Breast epithelium (tissue), 4 donors: ENCODE data around the gene ARL6IP4. TPM values are rescaled to one million over a fixed set of nuclear protein-coding genes. Genes with fewer than 3 reads are reported as not detected.

Source experiments
- DNase-seq, 2 donors: peaks; one replicate each; pipeline ENCODE4 v3.0.0-alpha.2; 2019; ENCODE audit warnings: low spot score in 2 of 2
- H3K27ac ChIP-seq, 2 donors: fragments of 200-600 bp; sonication (generic) in 1 of 2; one replicate each; pipeline ENCODE4 v1.5.1; 2016 to 2019; ENCODE audit warnings: mild to moderate bottlenecking in 1 of 2
- H3K27me3 ChIP-seq, 2 donors: fragments of 200-600 bp; sonication (generic) in 1 of 2; one replicate each; pipeline versions ENCODE4 v1.5.1 to v1.6.0; 2017 to 2019; ENCODE audit warnings: control low read depth in 1 of 2, mild to moderate bottlenecking in 1 of 2
- H3K36me3 ChIP-seq: fragments of 200-600 bp; one replicate; pipeline ENCODE4 v1.5.1; 2019
- H3K4me1 ChIP-seq, 2 donors: fragments of 200-600 bp; sonication (generic); one replicate each; pipeline ENCODE4 v1.5.1; 2016 to 2019; ENCODE audit warnings: control low read depth in 1 of 2
- H3K4me3 ChIP-seq, 3 donors: fragments of 200-600 bp; sonication (generic); 1 replicate in 2 of 3; 2 replicates in 1 of 3; pipeline ENCODE4 v1.5.1; 2016 to 2019; ENCODE audit warnings: mild to moderate bottlenecking in 3 of 3, moderate library complexity in 2 of 3
- H3K9me3 ChIP-seq, 2 donors: fragments of 200-600 bp; sonication (generic) in 1 of 2; one replicate each; pipeline ENCODE4 v1.5.1; 2016 to 2019; ENCODE audit warnings: control low read depth in 1 of 2
- POLR2A ChIP-seq: fragments of 450-650 bp; IDR thresholded peaks from one replicate; pipeline ENCODE4 v1.6.1; 2016; ENCODE audit warnings: antibody characterized with exemption, mild to moderate bottlenecking, moderate library complexity
- POLR2AphosphoS5 ChIP-seq, 3 donors: sonication (generic); formaldehyde crosslinking; IDR thresholded peaks; one replicate each; pipeline ENCODE4 v1.6.1; 2017; ENCODE audit warnings: antibody characterized with exemption in 3 of 3
- intact Hi-C: fragments of 100-400 bp; cut with DNase I; formaldehyde crosslinking; loops from one replicate; pipeline ENCODE4 v1.15.1; 2023; ENCODE audit warnings: low total_unique reads
- total RNA-seq, 3 donors: library from RNA; depleted of rRNA; stranded (reverse); fragments of >200 nt; gene quantifications; one replicate each; pipeline ENCODE4 v1.1.0, GENCODE V29; 2016
- TF ChIP-seq, protein P1 (sequence below), 3 donors: fragments of 450-650 bp; IDR thresholded peaks; one replicate each; pipeline ENCODE4 v1.5.1; 2016 to 2017; ENCODE audit warnings: antibody characterized with exemption in 3 of 3, mild to moderate bottlenecking in 3 of 3, moderate library complexity in 3 of 3

The ARL6IP4 gene
- total RNA-seq, 3 donors from 2014 or later = 196 to 279 (median 234) TPM

DNA sequence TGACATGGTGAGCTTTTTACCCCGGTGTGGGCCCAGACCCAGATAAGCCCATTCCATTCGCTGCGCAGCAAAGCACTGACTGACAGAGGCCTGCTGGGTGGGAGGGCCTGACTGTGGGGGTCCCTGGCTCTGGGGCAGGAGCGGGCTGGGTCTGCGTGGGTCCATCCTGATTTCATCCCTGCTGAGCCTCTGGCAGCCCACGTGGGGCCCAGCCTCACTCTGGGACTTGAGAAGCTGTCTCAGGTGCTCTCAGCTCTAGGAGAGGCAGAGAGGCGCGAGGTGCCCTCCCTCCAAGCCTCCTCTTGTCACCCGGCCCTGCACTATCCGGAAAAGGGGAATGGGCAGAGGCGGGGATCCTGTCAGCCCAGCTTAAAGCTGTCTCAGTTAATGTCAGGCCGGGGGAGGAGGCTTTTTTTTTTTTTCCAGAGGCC, 15.1 kb upstream of the ARL6IP4 start:
- peak overlapping the region; percentile 46 to 75 (median 64) for H3K4me3 ChIP-seq
- intact Hi-C loops = loop anchor here (10.0 kb wide), 1 partner anchor 79 kb away; no protein-coding TSS in a partner anchor

GRCh38 chr12:122965851-122966742, 14.4 kb upstream of the ARL6IP4 start, which contains the start of gene ABCB9:
ABCB9 (minus strand) TSS chr12:122966463; CDS start chr12:122960235, 6,228 bp downstream.
- intact Hi-C loops = loop anchor here (10.0 kb wide), 1 partner anchor 79 kb away; no protein-coding TSS in a partner anchor
- Histone ChIP-seq H3K4me1 (peaks cover 5 to 21% of the 10 kb centered on the region in 2 donors), H3K4me3 (peak within 1 kb of the TSS; percentile 46 to 75 (median 64)), H3K9me3 (no peaks in the 10 kb centered on the region), H3K27me3 (no peaks in the 10 kb centered on the region), H3K27ac (peak within 1 kb of the TSS; percentile 69 to 74), H3K36me3 (no peaks in the 10 kb centered on the region)
- peak; percentile 92 to 96 for DNase-seq
- TF ChIP-seq, protein P1, sequence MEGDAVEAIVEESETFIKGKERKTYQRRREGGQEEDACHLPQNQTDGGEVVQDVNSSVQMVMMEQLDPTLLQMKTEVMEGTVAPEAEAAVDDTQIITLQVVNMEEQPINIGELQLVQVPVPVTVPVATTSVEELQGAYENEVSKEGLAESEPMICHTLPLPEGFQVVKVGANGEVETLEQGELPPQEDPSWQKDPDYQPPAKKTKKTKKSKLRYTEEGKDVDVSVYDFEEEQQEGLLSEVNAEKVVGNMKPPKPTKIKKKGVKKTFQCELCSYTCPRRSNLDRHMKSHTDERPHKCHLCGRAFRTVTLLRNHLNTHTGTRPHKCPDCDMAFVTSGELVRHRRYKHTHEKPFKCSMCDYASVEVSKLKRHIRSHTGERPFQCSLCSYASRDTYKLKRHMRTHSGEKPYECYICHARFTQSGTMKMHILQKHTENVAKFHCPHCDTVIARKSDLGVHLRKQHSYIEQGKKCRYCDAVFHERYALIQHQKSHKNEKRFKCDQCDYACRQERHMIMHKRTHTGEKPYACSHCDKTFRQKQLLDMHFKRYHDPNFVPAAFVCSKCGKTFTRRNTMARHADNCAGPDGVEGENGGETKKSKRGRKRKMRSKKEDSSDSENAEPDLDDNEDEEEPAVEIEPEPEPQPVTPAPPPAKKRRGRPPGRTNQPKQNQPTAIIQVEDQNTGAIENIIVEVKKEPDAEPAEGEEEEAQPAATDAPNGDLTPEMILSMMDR (IDR thresholded peaks at IDR 0.05) = no peak
- TF ChIP-seq POLR2AphosphoS5 (IDR thresholded peaks at IDR 0.05) (no peak), POLR2A (no peak)

More for the DNA sequence above, 15.1 kb upstream of the ARL6IP4 start:
- TF ChIP-seq, protein P1 (IDR thresholded peaks at IDR 0.05) = no peak
- TF ChIP-seq POLR2A (no peak), POLR2AphosphoS5 (IDR thresholded peaks at IDR 0.05) (no peak)
- H3K4me1 ChIP-seq = peaks cover 5 to 21% of the 10 kb centered on the region in 2 donors
- no peaks in the 10 kb centered on the region for H3K36me3 ChIP-seq
- H3K9me3 ChIP-seq = no peaks in the 10 kb centered on the region
- DNase-seq = no peak
- no peaks in the 10 kb centered on the region for H3K27me3 ChIP-seq
- peak overlapping the region in 1 of 2 donors; percentile 69 for H3K27ac ChIP-seq

GRCh38 chr12:122966743-122967550, 13.5 kb upstream of the ARL6IP4 start:
- TF ChIP-seq, protein P1 (IDR thresholded peaks at IDR 0.05) = no peak
- no peak for TF ChIP-seq POLR2AphosphoS5 (IDR thresholded peaks at IDR 0.05)
- no peak for TF ChIP-seq POLR2A
- Histone ChIP-seq H3K4me1 (peaks cover 5 to 21% of the 10 kb centered on the region in 2 donors), H3K27me3 (no peaks in the 10 kb centered on the region), H3K9me3 (no peaks in the 10 kb centered on the region), H3K4me3 (peak overlapping the region in 2 of 3 donors; percentile 64 to 75), H3K27ac (peak overlapping the region; percentile 69 to 74), H3K36me3 (no peaks in the 10 kb centered on the region)
- intact Hi-C loops = loop anchor here (10.0 kb wide), 1 partner anchor 78 kb away; no protein-coding TSS in a partner anchor
- no peak for DNase-seq

DNA sequence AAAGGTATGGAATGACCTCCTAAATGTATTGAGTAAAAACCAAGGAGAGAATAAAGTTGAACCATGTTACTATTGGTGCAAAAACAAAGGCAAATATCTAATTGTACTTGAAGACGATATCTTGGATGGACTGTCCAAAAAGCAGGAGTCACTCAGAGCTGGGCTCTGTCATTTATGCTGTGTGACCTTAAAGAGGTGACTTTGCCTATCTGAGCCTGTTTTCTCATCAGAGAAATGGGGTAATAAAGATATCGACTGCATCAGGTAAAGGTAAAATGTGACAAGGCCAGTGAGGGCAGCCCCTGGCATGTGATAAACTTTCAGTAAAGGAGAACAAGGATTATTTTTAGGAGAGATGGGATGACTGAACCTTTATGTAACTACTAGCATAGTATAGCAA, 12.4 kb upstream of the ARL6IP4 start:
- no peak overlapping the region for H3K27ac ChIP-seq
- H3K4me1 ChIP-seq = peaks cover 5 to 21% of the 10 kb centered on the region in 2 donors
- H3K9me3 ChIP-seq = no peaks in the 10 kb centered on the region
- H3K4me3 ChIP-seq = no peak overlapping the region
- H3K27me3 ChIP-seq = no peaks in the 10 kb centered on the region
- DNase-seq = no peak
- intact Hi-C loops = loop anchor here (10.0 kb wide), 1 partner anchor 77 kb away; no protein-coding TSS in a partner anchor
- H3K36me3 ChIP-seq = no peaks in the 10 kb centered on the region
- TF ChIP-seq POLR2A (no peak), POLR2AphosphoS5 (IDR thresholded peaks at IDR 0.05) (no peak)
- TF ChIP-seq, protein P1 (IDR thresholded peaks at IDR 0.05) = no peak
